Measurements from ENCODE around the gene GSS. TPM values are rescaled to one million over a fixed set of nuclear protein-coding genes. Genes with fewer than 3 reads are reported as not detected.
A peak's percentile ranks its signal among the peaks of the same experiment; 100 is the strongest.

Gene GSS
- total and polyA plus RNA-seq, 2 of the 8 experiments (the other 6 are each of a cell fraction or from before 2014, with no cell fraction given): 34.6 to 43.2 TPM

- Histone ChIP-seq H3K4me2 (ENCODE audit: insufficient read depth in 1 of 2, low read depth in 2 of 2, low read length in 2 of 2) (no peak overlapping the region), H2AK5ac (ENCODE audit: low read depth, low read length) (no peak overlapping the region), H3K79me1 (ENCODE audit: low read depth, low read length) (no peaks in the 10 kb centered on the region; the same call in 1 of the 2 replicates), H3K4ac (replicated peaks; ENCODE audit: insufficient read length, low read depth, low read length) (peak overlapping the region; percentile 50), H4K20me1 (replicated peaks in 1 of 2; ENCODE audit: control insufficient read depth in 1 of 2, insufficient read depth in 2 of 2, low read length in 2 of 2) (peaks cover 2 to 6% of the 10 kb centered on the region in 2 experiments), H3K4me3 (ENCODE audit: extremely low read depth in 1 of 4, insufficient read depth in 2 of 4, low read depth in 3 of 4, low read length in 4 of 4) (no peak overlapping the region), H2AFZ (ENCODE audit: low read length) (no peak overlapping the region), H3K23ac (ENCODE audit: insufficient read length) (no peak overlapping the region), H3K27me3 (replicated peaks in 1 of 4; ENCODE audit: control insufficient read depth in 3 of 4, extremely low read depth in 1 of 4, insufficient read depth in 3 of 4, low read length in 3 of 4) (no peaks in the 10 kb centered on the region), H3K23me2 (ENCODE audit: low read depth, low read length) (no peaks in the 10 kb centered on the region), H3K79me2 (ENCODE audit: control insufficient read depth in 1 of 2, insufficient read depth in 2 of 2, low read length in 2 of 2) (no peaks in the 10 kb centered on the region), H2BK15ac (ENCODE audit: low read length) (no peak overlapping the region), H3K9me3 (ENCODE audit: insufficient read depth in 2 of 2, low read depth in 1 of 2, low read length in 1 of 2) (no peaks in the 10 kb centered on the region), H2BK12ac (ENCODE audit: low read depth, low read length) (no peak overlapping the region), H2BK20ac (ENCODE audit: low read length) (no peak overlapping the region), H4K5ac (ENCODE audit: insufficient read length, low read depth, low read length) (no peak overlapping the region), H2BK120ac (replicated peaks; ENCODE audit: low read depth, low read length) (no peak overlapping the region), H3K56ac (replicated peaks; ENCODE audit: insufficient read length, low read depth, low read length) (no peak overlapping the region), H4K8ac (ENCODE audit: extremely low read depth, insufficient read depth, low read length) (peak overlapping the region; percentile 40; the same call in 1 of the 2 replicates), H4K91ac (replicated peaks; ENCODE audit: insufficient read length, low read length) (no peak overlapping the region), H3K4me1 (replicated peaks in 1 of 4; ENCODE audit: control insufficient read depth in 3 of 4, insufficient read depth in 4 of 4, low read length in 3 of 4) (peaks cover 0 to 2% (median 0%) of the 10 kb centered on the region in 4 experiments; a peak in 2 of 7 replicates), H3K9ac (replicated peaks in 1 of 4; ENCODE audit: extremely low read depth in 1 of 4, low read depth in 3 of 4, low read length in 3 of 4) (no peak overlapping the region), H3K27ac (ENCODE audit: low read depth, low read length) (0 out of 2 replicates have a peak overlapping the region, but pooled peaks have one; percentile 2), H3K18ac (ENCODE audit: extremely low read depth, low read length) (no peak overlapping the region), H3K14ac (ENCODE audit: insufficient read length) (no peak overlapping the region), H3K36me3 (ENCODE audit: control insufficient read depth in 2 of 4, insufficient read depth in 4 of 4, low read length in 3 of 4) (peaks cover 19 to 83% (median 61%) of the 10 kb centered on the region in 4 experiments), H2BK5ac (ENCODE audit: low read depth, low read length) (no peak overlapping the region)
- WGBS, 2 experiments (ENCODE audit: extremely low coverage in 1 of 2, insufficient coverage in 1 of 2, insufficient read length in 1 of 2, insufficient replicate concordance in 2 of 2, low coverage in 1 of 2, low lambda C conversion rate in 2 of 2, missing lambda C conversion rate in 1 of 2): 92% methylated on average over 20 of the region's 20 CpGs; no CpG with 5 or more reads in 1 of the 2 experiments
- CTCF ChIA-PET (ENCODE audit: partially characterized antibody): interaction anchor here (1.4 to 1.9 kb wide), 2 partner anchors 21 to 39 kb away, joined by 4 to 5 read pairs; no protein-coding TSS in a partner anchor
- POLR2A ChIA-PET (ENCODE audit: partially characterized antibody): interaction anchor here (1.4 kb wide), 1 partner anchor 8 kb away, joined by 3 read pairs; no protein-coding TSS in a partner anchor
- no peak for FAIRE-seq
- no peak for DNase-seq (ENCODE audit: low read depth in 1 of 2, low spot score in 2 of 2)
- TF ChIP-seq SIRT6 (IDR thresholded peaks at IDR 0.05; ENCODE audit: low read length) (no peak), POU5F1 (IDR thresholded peaks at IDR 0.05; ENCODE audit: low read depth, low read length) (no peak), ATF3 (IDR thresholded peaks at IDR 0.05; ENCODE audit: insufficient read depth, low read depth, low read length) (no peak), GABPA (IDR thresholded peaks at IDR 0.05; ENCODE audit: borderline replicate concordance, insufficient read depth, low read length) (no peak), EGR1 (IDR thresholded peaks at IDR 0.05; ENCODE audit: borderline replicate concordance, low read depth, low read length) (no peak), SUZ12 (IDR thresholded peaks at IDR 0.05; ENCODE audit: low read length) (no peak), TAF7 (optimal IDR thresholded peaks at IDR 0.05; ENCODE audit: borderline replicate concordance, low read depth, low read length) (no peak), ZNF274 (IDR thresholded peaks at IDR 0.05; ENCODE audit: borderline replicate concordance, extremely low read depth, low read length) (no peak), SP2 (IDR thresholded peaks at IDR 0.05; ENCODE audit: low read length) (no peak), RNF2 (IDR thresholded peaks at IDR 0.05; ENCODE audit: borderline replicate concordance, low read depth, low read length, missing control alignments, poor library complexity, severe bottlenecking) (no peak), NRF1 (IDR thresholded peaks at IDR 0.05; ENCODE audit: low read depth, low read length) (no peak), FOSL1 (IDR thresholded peaks at IDR 0.05; ENCODE audit: insufficient read depth, low read depth, low read length) (no peak)
These were observed 49.3 kb upstream of the GSS start for GRCh38 chr20:35004749-35005462.

Data from H1 (cell line).